ENCODE measurements around the gene PDS5B. TPM values are rescaled to one million over a fixed set of nuclear protein-coding genes. Genes with fewer than 3 reads are reported as not detected.
A peak's percentile ranks its signal among the peaks of the same experiment; 100 is the strongest.
"Not testable (repeated sequence)": the region's sequence is repeated elsewhere in the genome, so short reads cannot be mapped to it uniquely, and the experiment has no call there.

The PDS5B gene
- total and polyA plus RNA-seq, 2 experiments from 2014 or later = 16.6 to 34.0 TPM

- not testable (repeated sequence) for DNase-seq (ENCODE audit: low spot score); H3K4me3 ChIP-seq; H3K9me3 ChIP-seq (ENCODE audit: low read depth); H3K27ac ChIP-seq; H2AFZ ChIP-seq; H3K4me1 ChIP-seq (ENCODE audit: insufficient read depth); H3K36me3 ChIP-seq (replicated peaks; ENCODE audit: insufficient read depth, low read depth); H3K9me2 ChIP-seq (replicated peaks; ENCODE audit: insufficient read depth); H3K27me3 ChIP-seq; H4K20me1 ChIP-seq (ENCODE audit: insufficient read depth, poor library complexity, severe bottlenecking); H3K4me2 ChIP-seq; H3K79me2 ChIP-seq
- 90% methylated on average over 4 of the region's 4 CpGs for WGBS (ENCODE audit: low lambda C conversion rate, missing lambda C conversion rate)
These were observed 10.6 kb upstream of the PDS5B start for GRCh38 chr13:32575687-32576086.

GRCh38 chr13:32577032-32577431 lies 9.2 kb upstream of the PDS5B start:
- no peak overlapping the region for H3K4me3 ChIP-seq
- no peaks in the 10 kb centered on the region for H4K20me1 ChIP-seq (ENCODE audit: insufficient read depth, poor library complexity, severe bottlenecking)
- no peak for TF ChIP-seq EZH2 (IDR thresholded peaks at IDR 0.05; ENCODE audit: borderline replicate concordance)
- no peak for TF ChIP-seq EZH2phosphoT487 (IDR thresholded peaks at IDR 0.05; ENCODE audit: low read depth, severe bottlenecking, unreplicated experiment)
- TF ChIP-seq, protein P1, sequence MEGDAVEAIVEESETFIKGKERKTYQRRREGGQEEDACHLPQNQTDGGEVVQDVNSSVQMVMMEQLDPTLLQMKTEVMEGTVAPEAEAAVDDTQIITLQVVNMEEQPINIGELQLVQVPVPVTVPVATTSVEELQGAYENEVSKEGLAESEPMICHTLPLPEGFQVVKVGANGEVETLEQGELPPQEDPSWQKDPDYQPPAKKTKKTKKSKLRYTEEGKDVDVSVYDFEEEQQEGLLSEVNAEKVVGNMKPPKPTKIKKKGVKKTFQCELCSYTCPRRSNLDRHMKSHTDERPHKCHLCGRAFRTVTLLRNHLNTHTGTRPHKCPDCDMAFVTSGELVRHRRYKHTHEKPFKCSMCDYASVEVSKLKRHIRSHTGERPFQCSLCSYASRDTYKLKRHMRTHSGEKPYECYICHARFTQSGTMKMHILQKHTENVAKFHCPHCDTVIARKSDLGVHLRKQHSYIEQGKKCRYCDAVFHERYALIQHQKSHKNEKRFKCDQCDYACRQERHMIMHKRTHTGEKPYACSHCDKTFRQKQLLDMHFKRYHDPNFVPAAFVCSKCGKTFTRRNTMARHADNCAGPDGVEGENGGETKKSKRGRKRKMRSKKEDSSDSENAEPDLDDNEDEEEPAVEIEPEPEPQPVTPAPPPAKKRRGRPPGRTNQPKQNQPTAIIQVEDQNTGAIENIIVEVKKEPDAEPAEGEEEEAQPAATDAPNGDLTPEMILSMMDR (IDR thresholded peaks at IDR 0.05; ENCODE audit: poor library complexity) = no peak
- no peaks in the 10 kb centered on the region for H3K79me2 ChIP-seq
- no peak overlapping the region for H2AFZ ChIP-seq
- no peaks in the 10 kb centered on the region for H3K9me3 ChIP-seq (ENCODE audit: low read depth)
- no peak overlapping the region for H3K27ac ChIP-seq
- WGBS (ENCODE audit: low lambda C conversion rate, missing lambda C conversion rate) = 97% methylated on average over 3 of the region's 3 CpGs
- no peaks in the 10 kb centered on the region for H3K4me1 ChIP-seq (ENCODE audit: insufficient read depth)
- no peak for DNase-seq (ENCODE audit: low spot score)
- no peak overlapping the region for H3K4me2 ChIP-seq
- no peaks in the 10 kb centered on the region for H3K9me2 ChIP-seq (replicated peaks; ENCODE audit: insufficient read depth)
- no peaks in the 10 kb centered on the region for H3K36me3 ChIP-seq (replicated peaks; ENCODE audit: insufficient read depth, low read depth)
- no peaks in the 10 kb centered on the region for H3K27me3 ChIP-seq

- Histone ChIP-seq H3K9me2 (replicated peaks; ENCODE audit: insufficient read depth) (no peaks in the 10 kb centered on the region), H4K20me1 (ENCODE audit: insufficient read depth, poor library complexity, severe bottlenecking) (no peaks in the 10 kb centered on the region), H3K27me3 (no peaks in the 10 kb centered on the region), H3K27ac (no peak overlapping the region), H3K4me2 (no peak overlapping the region), H3K4me1 (ENCODE audit: insufficient read depth) (no peaks in the 10 kb centered on the region), H3K4me3 (no peak overlapping the region), H3K79me2 (no peaks in the 10 kb centered on the region), H3K36me3 (replicated peaks; ENCODE audit: insufficient read depth, low read depth) (no peaks in the 10 kb centered on the region), H3K9me3 (ENCODE audit: low read depth) (no peaks in the 10 kb centered on the region), H2AFZ (no peak overlapping the region)
- 65% methylated on average over 3 of the region's 3 CpGs for WGBS (ENCODE audit: low lambda C conversion rate, missing lambda C conversion rate)
- TF ChIP-seq, protein P1 (IDR thresholded peaks at IDR 0.05; ENCODE audit: poor library complexity) = peak; percentile 74
- TF ChIP-seq EZH2phosphoT487 (IDR thresholded peaks at IDR 0.05; ENCODE audit: low read depth, severe bottlenecking, unreplicated experiment) (no peak), EZH2 (IDR thresholded peaks at IDR 0.05; ENCODE audit: borderline replicate concordance) (no peak)
- peak; percentile 47 for DNase-seq (ENCODE audit: low spot score)
These were observed 5.0 kb upstream of the PDS5B start for GRCh38 chr13:32581177-32581786.

DNA sequence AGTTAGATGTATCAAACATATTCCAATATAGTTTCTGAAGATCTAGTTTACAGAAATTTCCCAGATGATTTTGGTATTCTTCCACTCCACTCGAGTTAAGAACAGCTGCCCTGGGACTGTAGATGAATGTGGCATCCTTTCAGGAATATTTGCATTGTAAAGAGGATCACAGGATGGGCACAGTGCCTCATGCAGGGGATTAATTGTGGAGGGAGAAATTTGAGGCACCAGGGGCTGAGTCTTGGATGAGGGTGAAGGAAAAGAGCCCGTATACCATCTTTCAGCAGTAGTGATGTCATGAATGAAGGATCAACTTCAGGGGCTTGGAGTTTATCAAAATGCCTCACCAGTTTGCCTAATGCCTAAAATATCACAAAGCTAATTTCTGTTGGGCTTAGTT lies 4.0 kb upstream of the PDS5B start:
- no peak overlapping the region for H3K27ac ChIP-seq
- TF ChIP-seq, protein P1 (IDR thresholded peaks at IDR 0.05; ENCODE audit: poor library complexity) = no peak
- TF ChIP-seq EZH2phosphoT487 (IDR thresholded peaks at IDR 0.05; ENCODE audit: low read depth, severe bottlenecking, unreplicated experiment) (no peak), EZH2 (IDR thresholded peaks at IDR 0.05; ENCODE audit: borderline replicate concordance) (no peak)
- H3K27me3 ChIP-seq = no peaks in the 10 kb centered on the region
- no peak overlapping the region for H2AFZ ChIP-seq
- no peaks in the 10 kb centered on the region for H3K79me2 ChIP-seq
- WGBS (ENCODE audit: low lambda C conversion rate, missing lambda C conversion rate) = 86% methylated on average over 2 of the region's 2 CpGs
- H3K4me2 ChIP-seq = no peak overlapping the region
- H4K20me1 ChIP-seq (ENCODE audit: insufficient read depth, poor library complexity, severe bottlenecking) = no peaks in the 10 kb centered on the region
- H3K4me3 ChIP-seq = no peak overlapping the region
- no peak for DNase-seq (ENCODE audit: low spot score)
- H3K9me3 ChIP-seq (ENCODE audit: low read depth) = no peaks in the 10 kb centered on the region
- no peaks in the 10 kb centered on the region for H3K4me1 ChIP-seq (ENCODE audit: insufficient read depth)
- H3K36me3 ChIP-seq (replicated peaks; ENCODE audit: insufficient read depth, low read depth) = no peaks in the 10 kb centered on the region
- H3K9me2 ChIP-seq (replicated peaks; ENCODE audit: insufficient read depth) = no peaks in the 10 kb centered on the region
